ENCODE results near the gene GPR17.

- TF ChIP-seq CTCF (IDR thresholded peaks at IDR 0.05; ENCODE audit: insufficient read depth, low read depth, low read length): no peak
- TF ChIP-seq EZH2 (IDR thresholded peaks at IDR 0.05; ENCODE audit: insufficient read depth, low read length): no peak
Observed at GRCh38 chr2:127635380-127636237, 10.3 kb upstream of the GPR17 start.

All from astrocyte (in vitro differentiated cells and primary cell).